ENCODE data around the gene RD3L.

RD3L gene

DNA sequence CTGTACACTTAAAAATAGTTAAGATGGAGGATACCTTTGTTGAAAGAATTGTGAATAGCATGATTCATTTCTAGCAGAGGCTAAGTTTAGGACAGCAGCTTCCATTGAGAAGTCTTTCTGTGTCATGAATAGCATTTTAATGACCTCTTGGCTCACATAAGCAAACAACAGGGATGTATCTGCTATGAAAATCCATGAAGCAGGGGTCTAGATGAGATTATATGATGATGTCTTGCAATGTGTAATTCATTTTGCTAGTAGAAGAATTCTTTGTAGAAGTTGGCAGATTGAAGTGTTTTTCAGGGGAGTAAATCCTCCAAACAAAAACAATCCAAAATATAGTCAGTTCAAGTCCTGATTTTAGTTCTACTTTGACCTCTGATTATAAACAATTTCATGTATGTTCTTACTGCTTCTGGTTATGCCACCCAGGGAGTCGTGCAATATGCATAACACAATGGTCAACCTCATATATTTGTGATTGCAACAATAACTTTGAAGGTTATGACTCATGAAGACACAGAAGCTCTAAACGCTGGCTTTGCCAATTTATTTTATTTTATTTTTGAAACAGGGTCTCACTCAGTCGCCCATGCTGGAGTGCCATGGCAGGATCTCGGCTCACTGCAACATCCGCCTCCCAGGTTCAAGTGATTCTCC is 6.9 kb upstream of the RD3L start:
- H3K36me3 ChIP-seq (ENCODE audit: control insufficient read depth, low read depth, low read length): no peaks in the 10 kb centered on the region
- H3K9me3 ChIP-seq (ENCODE audit: control insufficient read depth, low read depth, low read length): peaks cover 4% of the 10 kb centered on the region

DNA sequence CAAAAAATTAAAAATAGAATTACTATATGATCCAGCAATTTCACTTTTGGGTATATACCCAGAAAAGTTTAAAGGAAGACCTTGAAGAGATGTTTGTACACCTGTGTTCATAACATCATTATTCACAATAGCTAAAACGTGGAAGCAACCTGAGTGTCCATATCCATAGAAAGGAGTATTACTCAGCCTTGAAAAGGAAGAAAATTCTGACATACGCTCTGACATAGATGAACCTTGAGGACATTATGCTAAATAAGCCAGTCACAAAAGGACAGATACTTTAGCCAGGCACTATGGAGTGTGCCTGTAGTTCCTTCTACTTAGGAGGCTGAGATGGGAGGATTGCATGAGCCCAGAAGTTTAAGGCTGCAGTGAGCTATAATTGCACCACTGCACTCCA is 6.1 kb upstream of the RD3L start:
- H3K4me3 ChIP-seq (ENCODE audit: low read length): no peak overlapping the region
- H3K27me3 ChIP-seq (ENCODE audit: control insufficient read depth, insufficient read depth, low read length): no peaks in the 10 kb centered on the region
- no peak overlapping the region for H3K27ac ChIP-seq (ENCODE audit: low read length)

More for the DNA sequence above, 6.9 kb upstream of the RD3L start:
- H3K4me3 ChIP-seq (ENCODE audit: low read length): no peak overlapping the region
- no peaks in the 10 kb centered on the region for H3K4me1 ChIP-seq (ENCODE audit: control insufficient read depth, low read depth, low read length)
- H3K9ac ChIP-seq (ENCODE audit: low read length): no peak overlapping the region
- H3K27me3 ChIP-seq (ENCODE audit: control insufficient read depth, insufficient read depth, low read length): no peaks in the 10 kb centered on the region
- no peak overlapping the region for H3K27ac ChIP-seq (ENCODE audit: low read length)

DNA sequence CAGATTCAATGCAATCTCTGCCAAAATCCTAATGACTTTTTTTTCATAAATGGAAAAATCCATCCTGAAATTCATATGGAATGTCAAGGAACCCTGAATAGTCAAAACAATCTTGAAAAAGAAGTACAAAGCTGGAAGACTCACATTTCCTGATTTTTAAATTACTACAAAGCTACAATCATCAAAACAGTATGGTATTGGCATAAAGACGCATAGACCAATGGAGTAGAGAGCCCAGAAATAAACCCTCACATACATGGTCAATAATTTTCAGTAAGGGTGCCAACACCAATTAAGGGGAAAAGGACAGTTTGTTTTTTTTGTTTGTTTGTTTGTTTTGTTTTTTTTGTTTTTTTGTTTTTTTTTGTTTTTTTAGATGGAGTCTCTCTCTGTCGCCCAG is 4.6 kb upstream of the RD3L start:
- Histone ChIP-seq H3K27me3 (ENCODE audit: control insufficient read depth, insufficient read depth, low read length) (no peaks in the 10 kb centered on the region), H3K27ac (ENCODE audit: low read length) (no peak overlapping the region), H3K9me3 (ENCODE audit: control insufficient read depth, low read depth, low read length) (peaks cover 4% of the 10 kb centered on the region)

More for the DNA sequence above, 6.1 kb upstream of the RD3L start:
- no peaks in the 10 kb centered on the region for H3K4me1 ChIP-seq (ENCODE audit: control insufficient read depth, low read depth, low read length)
- peaks cover 4% of the 10 kb centered on the region for H3K9me3 ChIP-seq (ENCODE audit: control insufficient read depth, low read depth, low read length)
- no peaks in the 10 kb centered on the region for H3K36me3 ChIP-seq (ENCODE audit: control insufficient read depth, low read depth, low read length)
- H3K9ac ChIP-seq (ENCODE audit: low read length): no peak overlapping the region

DNA sequence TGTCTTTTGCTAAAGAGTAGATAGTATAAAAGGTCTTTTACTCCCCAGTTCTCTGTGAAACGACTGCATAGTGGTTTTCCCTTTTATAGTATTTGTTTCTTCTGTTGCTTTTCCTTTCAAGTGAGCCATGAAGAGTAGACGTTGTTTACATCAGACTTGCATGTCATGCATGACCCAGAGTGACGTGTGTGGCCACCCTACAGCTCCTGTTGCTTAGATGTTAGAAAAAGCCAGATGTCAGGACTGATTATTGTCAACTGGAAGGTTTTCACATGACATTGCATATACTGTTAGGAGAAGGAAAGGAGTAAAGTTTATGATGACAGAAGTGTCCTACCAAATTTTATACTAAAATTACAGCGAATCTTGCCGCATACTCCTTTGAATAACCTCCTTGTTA is 1.3 kb upstream of the RD3L start:
- Histone ChIP-seq H3K4me3 (ENCODE audit: low read length) (no peak overlapping the region), H3K27ac (ENCODE audit: low read length) (no peak overlapping the region)

More for the DNA sequence above, 4.6 kb upstream of the RD3L start:
- Histone ChIP-seq H3K36me3 (ENCODE audit: control insufficient read depth, low read depth, low read length) (no peaks in the 10 kb centered on the region), H3K4me1 (ENCODE audit: control insufficient read depth, low read depth, low read length) (no peaks in the 10 kb centered on the region), H3K9ac (ENCODE audit: low read length) (no peak overlapping the region), H3K4me3 (ENCODE audit: low read length) (no peak overlapping the region)

DNA sequence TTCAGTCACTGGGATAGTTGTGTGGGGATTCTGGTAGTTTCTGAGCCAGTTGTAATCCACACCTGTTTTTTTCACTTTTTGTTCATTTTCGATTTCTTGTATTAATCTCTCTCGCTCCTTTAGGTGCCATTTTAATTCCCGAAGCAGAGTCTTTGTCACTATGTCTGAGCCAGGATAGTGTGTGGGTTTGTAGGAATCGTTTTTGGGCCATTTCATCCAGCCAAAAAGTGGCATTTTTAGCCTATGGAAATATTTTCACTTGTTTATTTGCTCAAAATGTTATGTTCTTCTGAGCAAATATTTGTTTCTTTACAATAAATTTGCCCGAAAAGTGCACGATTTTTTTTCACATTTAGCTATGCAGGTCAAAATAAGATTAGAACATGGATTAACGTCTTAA is 867 bp downstream of the RD3L start:
- H3K9ac ChIP-seq (ENCODE audit: low read length): no peak overlapping the region

More for the DNA sequence above, 1.3 kb upstream of the RD3L start:
- Histone ChIP-seq H3K9me3 (ENCODE audit: control insufficient read depth, low read depth, low read length) (peaks cover 4% of the 10 kb centered on the region), H3K4me1 (ENCODE audit: control insufficient read depth, low read depth, low read length) (no peaks in the 10 kb centered on the region), H3K36me3 (ENCODE audit: control insufficient read depth, low read depth, low read length) (no peaks in the 10 kb centered on the region), H3K9ac (ENCODE audit: low read length) (no peak overlapping the region), H3K27me3 (ENCODE audit: control insufficient read depth, insufficient read depth, low read length) (no peaks in the 10 kb centered on the region)

DNA sequence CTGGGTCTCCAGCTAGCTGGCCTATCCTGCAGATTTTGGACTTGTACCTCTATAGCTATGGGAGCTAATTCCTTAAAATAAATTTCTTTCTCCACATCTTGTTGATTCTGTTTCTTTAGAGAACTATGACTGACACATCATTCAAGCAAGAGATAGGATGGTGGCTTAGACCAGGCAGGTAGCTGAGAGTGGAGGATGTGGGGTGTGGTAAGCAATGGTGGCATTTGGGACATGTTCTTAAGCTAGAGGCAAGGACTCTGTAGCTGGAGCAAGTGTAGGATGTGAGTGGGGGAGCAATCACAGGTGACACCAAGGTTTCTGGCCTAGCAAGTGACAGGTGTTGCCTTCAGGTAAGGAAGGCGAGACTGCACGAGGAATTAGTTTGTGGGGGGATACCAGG is 7.2 kb downstream of the RD3L start:
- H3K4me1 ChIP-seq (ENCODE audit: control insufficient read depth, low read depth, low read length): no peaks in the 10 kb centered on the region
- H3K27ac ChIP-seq (ENCODE audit: low read length): no peak overlapping the region
- no peaks in the 10 kb centered on the region for H3K36me3 ChIP-seq (ENCODE audit: control insufficient read depth, low read depth, low read length)
- H3K27me3 ChIP-seq (ENCODE audit: control insufficient read depth, insufficient read depth, low read length): no peaks in the 10 kb centered on the region
- no peak overlapping the region for H3K9ac ChIP-seq (ENCODE audit: low read length)
- H3K4me3 ChIP-seq (ENCODE audit: low read length): no peak overlapping the region
- no peaks in the 10 kb centered on the region for H3K9me3 ChIP-seq (ENCODE audit: control insufficient read depth, low read depth, low read length)

More for the DNA sequence above, 867 bp downstream of the RD3L start:
- no peak overlapping the region for H3K4me3 ChIP-seq (ENCODE audit: low read length)
- no peaks in the 10 kb centered on the region for H3K27me3 ChIP-seq (ENCODE audit: control insufficient read depth, insufficient read depth, low read length)
- H3K27ac ChIP-seq (ENCODE audit: low read length): no peak overlapping the region
- H3K36me3 ChIP-seq (ENCODE audit: control insufficient read depth, low read depth, low read length): no peaks in the 10 kb centered on the region
- no peaks in the 10 kb centered on the region for H3K9me3 ChIP-seq (ENCODE audit: control insufficient read depth, low read depth, low read length)
- H3K4me1 ChIP-seq (ENCODE audit: control insufficient read depth, low read depth, low read length): no peaks in the 10 kb centered on the region

DNA sequence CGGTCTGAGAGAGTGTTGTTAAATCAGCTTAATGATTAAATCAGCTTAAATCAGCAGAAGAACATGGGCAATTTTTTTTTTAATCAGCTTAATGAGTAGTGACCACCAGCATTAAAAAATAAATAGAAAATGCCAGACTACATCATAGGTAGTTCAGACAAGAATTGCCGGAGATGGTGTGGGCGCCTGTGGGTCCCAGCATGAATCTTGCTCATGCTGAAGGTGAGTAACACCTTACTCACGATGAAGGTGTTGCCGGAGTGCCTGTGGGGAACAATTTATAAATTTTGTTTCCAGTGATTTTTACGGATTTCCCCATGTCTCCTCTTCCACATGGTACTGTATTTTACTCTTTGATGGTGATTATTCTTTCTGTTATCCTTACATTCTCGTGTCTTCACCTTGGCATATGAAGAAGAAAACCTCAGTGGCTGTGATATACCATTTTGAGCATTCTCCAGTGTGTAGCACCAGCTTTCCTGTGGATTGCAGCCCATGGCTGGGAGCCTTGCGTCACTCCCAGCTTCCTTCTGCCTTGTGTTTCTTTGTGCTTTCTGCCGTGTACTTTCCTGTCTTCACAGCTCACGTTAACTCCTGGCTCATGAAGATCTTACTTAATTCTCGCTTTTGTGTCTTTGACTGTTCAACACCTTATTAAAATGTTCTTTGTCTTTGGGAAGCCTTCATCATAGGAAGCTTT is 9.4 kb downstream of the RD3L start:
- Histone ChIP-seq H3K4me1 (ENCODE audit: control insufficient read depth, low read depth, low read length) (no peaks in the 10 kb centered on the region), H3K4me3 (ENCODE audit: low read length) (no peak overlapping the region), H3K9me3 (ENCODE audit: control insufficient read depth, low read depth, low read length) (no peaks in the 10 kb centered on the region), H3K9ac (ENCODE audit: low read length) (no peak overlapping the region), H3K36me3 (ENCODE audit: control insufficient read depth, low read depth, low read length) (no peaks in the 10 kb centered on the region), H3K27ac (ENCODE audit: low read length) (no peak overlapping the region), H3K27me3 (ENCODE audit: control insufficient read depth, insufficient read depth, low read length) (no peaks in the 10 kb centered on the region)

DNA sequence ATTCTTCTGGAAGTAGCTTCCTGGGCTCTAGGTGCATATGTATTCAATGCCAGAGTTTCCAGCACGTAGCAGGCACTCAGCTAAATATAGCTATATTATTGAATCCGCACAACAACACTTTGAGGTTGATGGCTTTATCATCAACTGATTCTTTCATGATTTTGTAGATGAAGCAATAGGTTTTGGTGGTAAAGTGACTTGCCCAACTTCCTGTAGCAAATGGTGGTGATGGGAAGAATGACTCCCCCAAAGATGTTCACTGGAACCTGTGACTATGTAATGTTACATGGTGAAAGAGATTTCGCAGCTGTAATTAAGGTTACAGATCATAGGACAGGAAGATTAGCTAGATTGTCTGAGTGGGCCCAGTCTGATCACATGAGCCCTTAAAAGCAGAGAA is 10.9 kb downstream of the RD3L start:
- H3K9me3 ChIP-seq (ENCODE audit: control insufficient read depth, low read depth, low read length): no peaks in the 10 kb centered on the region
- no peak overlapping the region for H3K4me3 ChIP-seq (ENCODE audit: low read length)
- H3K27ac ChIP-seq (ENCODE audit: low read length): no peak overlapping the region
- H3K4me1 ChIP-seq (ENCODE audit: control insufficient read depth, low read depth, low read length): no peaks in the 10 kb centered on the region
- no peaks in the 10 kb centered on the region for H3K27me3 ChIP-seq (ENCODE audit: control insufficient read depth, insufficient read depth, low read length)
- no peaks in the 10 kb centered on the region for H3K36me3 ChIP-seq (ENCODE audit: control insufficient read depth, low read depth, low read length)
- H3K9ac ChIP-seq (ENCODE audit: low read length): no peak overlapping the region

DNA sequence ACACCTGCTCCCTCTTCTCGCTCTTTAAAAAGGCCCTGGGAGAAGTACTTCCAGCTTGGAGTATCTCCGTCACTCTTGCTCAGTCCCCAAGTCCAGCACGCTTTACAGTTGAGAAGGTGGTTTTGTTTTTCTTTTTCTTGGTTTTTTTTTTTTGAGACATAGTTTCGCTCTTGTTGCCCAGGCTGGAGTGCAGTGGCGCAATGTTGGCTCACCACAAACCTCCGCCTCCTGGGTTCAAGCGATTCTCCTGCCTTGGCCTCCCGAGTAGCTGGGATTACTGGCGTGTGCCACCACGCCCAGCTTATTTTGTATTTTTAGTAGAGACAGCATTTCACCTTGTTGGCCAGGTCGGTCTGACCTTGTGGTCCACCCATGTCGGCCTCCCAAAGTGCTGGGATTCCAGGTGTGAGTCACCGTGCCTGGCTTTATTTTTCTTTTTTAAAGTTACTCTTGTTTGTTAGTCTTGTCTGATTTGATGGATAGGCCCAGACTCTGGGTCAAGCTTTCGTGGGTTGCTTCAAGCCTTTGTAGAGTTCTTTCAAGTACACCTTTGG is 12.2 kb downstream of the RD3L start:
- Histone ChIP-seq H3K9me3 (ENCODE audit: control insufficient read depth, low read depth, low read length) (no peaks in the 10 kb centered on the region), H3K4me3 (ENCODE audit: low read length) (no peak overlapping the region), H3K4me1 (ENCODE audit: control insufficient read depth, low read depth, low read length) (no peaks in the 10 kb centered on the region), H3K36me3 (ENCODE audit: control insufficient read depth, low read depth, low read length) (no peaks in the 10 kb centered on the region), H3K27ac (ENCODE audit: low read length) (no peak overlapping the region), H3K27me3 (ENCODE audit: control insufficient read depth, insufficient read depth, low read length) (no peaks in the 10 kb centered on the region), H3K9ac (ENCODE audit: low read length) (no peak overlapping the region)

DNA sequence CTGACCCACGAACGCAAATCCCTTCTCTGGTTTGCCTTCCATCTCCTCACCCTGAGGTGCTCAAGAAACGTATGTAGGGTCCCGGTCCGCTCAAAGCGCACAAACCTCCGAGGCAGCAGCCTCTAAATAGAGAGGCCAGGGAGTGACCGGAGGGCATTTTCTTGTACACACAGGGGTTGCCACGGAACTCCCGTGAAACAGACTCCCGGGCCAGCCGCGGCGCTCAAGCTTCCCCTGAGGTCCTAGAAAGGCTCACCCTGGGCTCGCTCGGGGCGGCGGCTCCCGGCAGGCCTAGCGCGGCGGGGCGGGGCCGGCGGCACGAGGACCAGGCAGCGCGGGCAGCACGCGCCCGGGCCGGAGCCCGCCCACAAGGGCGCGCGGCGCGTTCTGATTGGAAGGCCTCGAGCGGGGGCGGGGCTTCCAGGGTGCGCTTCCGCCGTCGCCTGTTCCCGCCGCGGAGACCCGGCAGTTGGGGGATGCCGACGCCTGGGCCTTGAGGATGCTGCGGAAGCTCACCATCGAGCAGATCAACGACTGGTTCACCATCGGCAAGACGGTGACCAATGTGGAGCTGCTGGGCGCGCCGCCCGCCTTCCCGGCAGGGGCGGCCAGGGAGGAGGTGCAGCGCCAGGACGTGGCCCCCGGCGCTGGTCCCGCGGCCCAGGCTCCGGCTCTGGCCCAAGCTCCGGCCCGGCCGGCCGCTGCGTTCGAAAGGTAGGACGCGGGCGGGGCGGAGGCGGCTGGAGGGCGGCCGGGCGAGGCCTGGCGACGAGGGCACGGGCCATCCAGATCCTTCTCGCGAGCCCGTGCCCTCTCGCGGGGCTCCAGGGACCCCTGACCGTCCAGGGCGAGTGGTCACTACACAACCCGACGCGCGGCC is 14.1 kb downstream of the RD3L start, which contains the start of gene TDRD9:
TDRD9 (plus strand) TSS at position 446 of the 880 bp plus-strand sequence; CDS start at position 500, 54 bp downstream.
- no peak within 1 kb of the TSS for H3K27ac ChIP-seq (ENCODE audit: low read length)
- no peaks in the 10 kb centered on the region for H3K9me3 ChIP-seq (ENCODE audit: control insufficient read depth, low read depth, low read length)
- H3K4me1 ChIP-seq (ENCODE audit: control insufficient read depth, low read depth, low read length): no peaks in the 10 kb centered on the region
- H3K4me3 ChIP-seq (ENCODE audit: low read length): no peak within 1 kb of the TSS
- H3K9ac ChIP-seq (ENCODE audit: low read length): no peak within 1 kb of the TSS
- H3K36me3 ChIP-seq (ENCODE audit: control insufficient read depth, low read depth, low read length): no peaks in the 10 kb centered on the region
- no peaks in the 10 kb centered on the region for H3K27me3 ChIP-seq (ENCODE audit: control insufficient read depth, insufficient read depth, low read length)

DNA sequence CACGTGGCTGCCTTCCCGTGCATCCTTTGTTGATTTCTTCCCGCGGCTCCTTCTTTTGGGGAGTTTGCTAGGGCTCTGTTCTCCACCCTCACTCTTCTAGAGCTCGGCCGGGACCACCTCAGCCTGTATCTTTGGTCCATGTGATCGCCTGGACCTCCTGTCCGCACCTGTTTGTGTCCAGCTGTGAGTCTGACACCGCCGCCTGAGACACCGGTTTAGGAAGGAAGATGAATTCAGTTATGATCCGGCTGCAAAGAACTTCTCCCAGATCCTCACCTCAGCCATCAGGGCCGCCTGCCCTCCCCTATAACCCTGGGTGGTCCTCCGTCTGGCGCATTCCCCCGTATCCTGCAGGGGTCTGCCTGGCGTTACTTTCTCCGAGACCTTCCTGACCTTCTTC is 14.8 kb downstream of the RD3L start:
- H3K36me3 ChIP-seq (ENCODE audit: control insufficient read depth, low read depth, low read length): no peaks in the 10 kb centered on the region

More for the DNA sequence above, 14.8 kb downstream of the RD3L start:
- H3K4me3 ChIP-seq (ENCODE audit: low read length): no peak overlapping the region
- H3K9ac ChIP-seq (ENCODE audit: low read length): no peak overlapping the region
- H3K27me3 ChIP-seq (ENCODE audit: control insufficient read depth, insufficient read depth, low read length): no peaks in the 10 kb centered on the region
- H3K27ac ChIP-seq (ENCODE audit: low read length): no peak overlapping the region
- no peaks in the 10 kb centered on the region for H3K4me1 ChIP-seq (ENCODE audit: control insufficient read depth, low read depth, low read length)
- H3K9me3 ChIP-seq (ENCODE audit: control insufficient read depth, low read depth, low read length): no peaks in the 10 kb centered on the region

Measured in iPS-18a (cell line).